ENCODE data around the gene FAM50A.
"Not testable (repeated sequence)": the region's sequence is repeated elsewhere in the genome, so short reads cannot be mapped to it uniquely, and the experiment has no call there.

FAM50A gene

DNA sequence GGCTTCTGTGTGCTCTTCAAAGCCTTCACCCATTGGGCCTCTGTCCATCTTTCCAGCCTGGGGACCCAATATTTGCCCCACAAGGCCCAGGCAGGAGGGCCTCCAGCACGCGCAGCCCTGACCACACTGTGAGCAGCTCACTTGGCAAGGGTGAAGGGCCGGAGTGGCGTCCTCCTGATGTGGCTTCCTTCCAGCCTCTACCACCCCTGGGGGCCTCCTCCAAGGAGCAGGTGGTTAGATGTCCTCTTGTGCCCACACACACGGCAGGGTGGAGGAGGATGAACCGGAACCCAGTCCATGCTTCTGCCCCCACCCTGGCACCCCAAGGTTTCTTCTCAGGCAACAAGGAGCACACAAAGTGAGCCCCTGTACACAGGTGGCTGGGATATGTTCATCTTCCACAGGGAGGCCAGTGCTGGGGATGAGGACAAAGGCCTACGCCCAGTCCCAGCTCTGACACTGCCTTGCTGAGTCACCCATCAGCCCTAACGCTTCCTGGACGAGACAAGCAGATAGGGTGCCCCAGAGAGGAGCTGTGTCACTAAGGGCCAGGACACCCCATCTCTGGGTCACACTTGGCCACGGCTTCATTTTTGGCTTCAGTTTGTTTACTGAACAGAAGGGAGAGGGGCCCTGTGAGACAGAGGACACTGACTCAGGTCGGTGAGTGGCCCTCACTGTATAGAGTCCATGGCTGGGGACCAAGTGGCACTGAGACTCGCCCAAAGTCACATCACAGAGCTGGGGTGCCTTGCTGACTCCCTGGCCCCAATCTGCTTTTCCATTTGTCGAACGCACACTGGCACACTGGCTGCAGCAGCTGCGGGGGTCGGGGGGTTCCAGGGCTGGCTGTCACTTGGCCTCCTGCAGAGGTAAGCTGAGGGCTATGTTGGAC lies 40.6 kb downstream of the FAM50A start:
- DNase-seq (ENCODE audit: low spot score), result no peak

- DNase-seq (ENCODE audit: low spot score), result no peak
Observed at GRCh38 chrX:154485150-154486051, 41.5 kb downstream of the FAM50A start.

GRCh38 chrX:154486052-154486395 lies 42.1 kb downstream of the FAM50A start:
- no peak for DNase-seq (ENCODE audit: low spot score)

DNA sequence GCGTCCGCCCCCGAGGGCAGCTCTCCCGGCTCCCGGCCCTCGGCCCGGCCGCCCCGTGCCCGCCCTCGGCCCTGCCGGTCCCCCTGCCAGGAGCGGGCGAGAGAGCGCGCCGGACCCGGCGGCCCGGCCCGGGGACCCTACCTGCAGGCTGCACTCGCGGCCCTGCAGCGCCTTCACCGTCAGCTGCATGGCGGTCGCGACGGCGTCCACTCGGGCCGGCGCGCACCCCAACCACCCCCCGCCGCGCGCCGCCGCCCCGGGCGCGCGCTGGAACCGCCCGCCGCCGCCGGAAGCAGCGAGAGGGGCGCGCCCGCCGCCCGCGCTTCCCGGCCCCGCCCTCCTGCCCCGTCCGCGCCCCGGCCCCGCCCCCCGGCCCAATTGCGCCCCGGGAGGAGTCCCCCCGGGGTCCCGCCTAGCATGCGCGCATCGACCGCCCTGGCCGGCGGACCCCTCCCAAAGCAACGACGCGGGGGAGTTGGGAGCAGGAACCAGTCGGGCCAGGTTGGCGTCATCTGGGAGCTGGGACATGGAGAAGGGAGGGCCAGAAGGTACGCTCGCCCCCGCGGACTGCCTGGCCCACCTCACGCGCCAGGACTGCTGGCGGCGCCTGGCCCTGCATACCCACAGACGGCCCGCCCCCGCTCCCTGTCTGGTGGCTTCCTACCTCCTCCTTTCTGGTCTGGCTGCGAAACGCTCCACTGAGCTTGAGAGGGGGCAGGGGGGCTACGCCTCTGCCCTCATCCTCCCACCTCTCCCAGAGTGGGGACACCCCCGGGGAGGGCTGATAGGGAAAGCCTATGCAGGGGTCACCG lies 42.7 kb downstream of the FAM50A start, which contains the start of gene UBL4A:
UBL4A (minus strand) TSS at position 220 of the 812 bp plus-strand sequence; CDS start at position 189, 31 bp downstream.
- DNase-seq (ENCODE audit: low spot score), result no peak

DNA sequence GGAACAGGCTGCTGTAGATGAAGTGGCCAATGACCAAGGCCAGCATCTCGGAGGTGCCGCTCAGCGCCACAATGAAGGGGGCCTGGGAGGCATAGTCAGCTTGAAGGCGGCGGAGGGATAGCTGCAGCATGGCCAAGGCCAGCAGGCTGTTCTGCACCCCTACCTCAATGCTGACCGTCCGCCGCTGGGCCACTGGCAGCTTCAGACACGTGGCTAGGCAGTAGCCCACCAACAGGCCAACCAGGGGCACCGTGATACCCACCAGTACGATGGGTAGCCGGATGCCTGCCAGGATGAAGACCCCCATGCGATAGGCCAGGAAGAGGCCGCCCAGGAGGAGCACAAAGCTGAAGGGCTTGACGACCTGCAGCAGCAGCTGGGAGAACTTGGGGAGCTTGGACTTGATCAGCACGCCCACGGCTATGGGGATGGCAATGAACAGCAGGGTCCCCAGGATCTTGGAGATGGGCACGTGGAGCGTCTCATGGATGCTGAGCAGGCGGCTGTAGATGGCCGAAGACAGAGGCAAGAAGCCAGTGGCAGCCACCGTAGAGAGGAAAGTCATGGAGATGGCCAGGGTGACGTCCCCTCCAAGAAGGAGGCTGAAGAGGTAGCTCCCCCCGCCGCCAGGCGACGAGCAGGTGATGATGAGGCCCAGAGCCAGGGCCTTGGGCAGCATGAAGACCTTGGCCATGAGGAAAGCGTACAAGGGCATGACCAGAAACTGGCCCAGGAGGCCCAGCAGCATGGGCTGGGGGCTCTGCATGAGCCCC lies 43.8 kb downstream of the FAM50A start:
- no peak for DNase-seq (ENCODE audit: low spot score)

DNA sequence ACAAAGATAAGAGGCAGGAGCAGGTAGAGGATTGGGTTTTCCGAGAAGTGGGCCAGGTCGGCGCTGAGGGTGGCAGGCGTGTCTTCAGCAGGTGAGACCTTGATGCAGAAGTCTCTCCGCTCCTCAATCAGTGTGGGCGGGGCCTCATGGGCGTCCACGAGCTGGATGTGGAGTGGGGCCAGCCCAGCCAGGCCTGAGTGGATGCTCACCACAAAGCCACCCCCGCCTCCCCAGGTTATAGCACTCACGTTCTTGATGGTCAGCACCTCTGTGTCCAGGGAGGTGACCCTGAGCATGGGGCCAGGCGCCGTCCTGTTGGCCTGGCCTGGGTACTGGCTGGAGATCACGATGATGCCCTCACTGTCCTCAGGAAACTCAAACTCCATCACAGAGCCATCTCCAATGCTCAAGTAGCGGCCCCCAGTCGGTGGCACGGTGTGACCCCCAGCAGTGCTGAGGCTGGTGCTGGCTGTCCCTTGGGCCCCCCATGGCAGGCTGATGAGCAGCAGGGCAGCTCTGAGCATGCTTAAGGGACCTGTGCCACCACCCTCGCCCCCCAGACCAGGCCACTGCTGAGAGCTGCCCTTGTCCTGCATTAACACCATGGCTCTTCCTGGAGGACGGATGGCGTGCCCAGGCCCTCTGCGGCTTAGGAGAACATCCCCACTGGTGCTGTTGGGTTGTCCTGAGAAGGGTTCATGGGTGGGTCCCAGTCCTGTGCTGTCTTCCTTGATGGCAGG lies 44.6 kb downstream of the FAM50A start:
- DNase-seq (ENCODE audit: low spot score), result no peak

DNA sequence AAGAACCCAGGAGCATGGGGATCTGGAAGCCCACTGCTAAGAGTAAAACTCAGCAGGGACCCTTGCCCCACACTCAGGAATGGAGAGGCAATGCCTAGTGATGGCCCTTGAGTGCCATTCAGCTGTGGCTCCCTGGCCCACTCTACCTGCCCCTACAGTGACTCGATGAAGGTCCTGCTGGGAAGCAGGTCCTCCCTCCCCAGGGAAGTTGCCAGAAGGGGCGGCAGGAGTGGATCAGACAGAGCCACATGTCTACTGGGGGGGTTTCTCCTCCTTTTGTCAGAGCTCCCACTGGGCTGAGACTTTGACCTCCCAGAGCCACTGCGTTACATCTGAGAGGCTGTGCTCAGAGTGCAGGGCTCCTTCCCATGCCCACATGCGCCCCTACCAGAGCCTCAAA lies 45.2 kb downstream of the FAM50A start:
- no peak for DNase-seq (ENCODE audit: low spot score)

DNA sequence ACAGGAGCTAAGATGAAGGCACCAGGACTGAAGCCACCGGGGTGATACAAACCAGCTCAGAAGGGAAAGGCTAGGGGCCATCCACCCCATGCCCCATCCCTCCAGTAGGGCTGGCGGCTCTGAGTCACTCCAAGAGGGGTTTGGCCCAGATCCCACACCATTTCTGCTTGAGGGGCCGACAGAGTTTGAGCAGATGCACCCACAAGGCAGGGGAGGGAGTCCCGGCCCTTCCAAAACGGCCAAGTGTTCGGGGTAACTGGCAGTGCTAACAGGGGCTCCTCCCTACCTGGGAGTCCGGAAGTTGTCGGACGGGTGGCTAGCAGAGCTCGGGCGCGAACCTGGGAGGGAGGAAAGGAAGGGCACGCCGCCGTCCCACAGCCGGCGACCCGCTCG lies 46.1 kb downstream of the FAM50A start:
- no peak for DNase-seq (ENCODE audit: low spot score)

DNA sequence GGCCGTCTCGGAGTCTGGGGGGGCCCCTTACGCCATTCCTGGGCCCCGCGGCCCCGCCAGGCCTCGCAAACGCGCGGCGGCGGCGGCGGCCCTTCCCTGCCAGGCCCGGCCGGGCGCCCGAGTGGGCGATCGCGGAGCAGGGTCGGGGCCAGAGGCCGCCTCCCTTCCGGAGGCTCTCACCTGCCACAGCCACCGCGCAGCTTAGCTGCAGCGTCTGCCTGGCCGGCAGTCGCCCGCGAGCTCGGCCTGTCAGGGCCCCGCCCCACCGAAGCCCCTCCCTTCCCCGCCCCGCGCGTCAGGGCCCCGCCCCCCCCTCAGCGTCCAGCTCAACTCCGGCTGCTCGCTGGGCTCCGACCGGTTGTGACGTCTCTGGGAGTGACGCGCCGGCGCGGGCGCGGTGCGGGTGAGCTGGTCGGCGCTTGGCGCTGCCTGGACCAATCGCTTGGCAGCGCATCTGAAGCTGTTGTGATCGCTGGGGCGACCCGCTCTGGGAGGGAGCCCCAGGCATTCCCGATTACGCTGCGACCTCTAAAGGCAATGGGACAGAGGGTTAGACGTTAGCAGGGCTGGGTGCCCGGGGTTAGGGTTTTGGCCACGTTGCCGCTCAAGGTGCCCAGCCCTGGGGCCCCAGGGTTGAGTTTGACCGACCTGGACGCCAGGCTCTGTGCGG lies 46.6 kb downstream of the FAM50A start, which contains the start of gene SLC10A3:
SLC10A3 (minus strand) TSS at position 216 of the 670 bp plus-strand sequence. CDS start 1,689 bp downstream, outside the sequence.
- DNase-seq (ENCODE audit: low spot score), result peak; percentile 95

GRCh38 chrX:154494715-154495114 lies 50.8 kb downstream of the FAM50A start:
- DNase-seq (ENCODE audit: low spot score), result no peak

- no peak for DNase-seq (ENCODE audit: low spot score)
Observed at GRCh38 chrX:154495472-154495922, 51.6 kb downstream of the FAM50A start.

GRCh38 chrX:154496591-154497137 lies 52.7 kb downstream of the FAM50A start:
- DNase-seq (ENCODE audit: low spot score), result not testable (repeated sequence)

Measured in globus pallidus (tissue), 1 donor.